Muscle layer of colon (tissue), 2 donors: ENCODE data around the gene SSR2.
"Not testable (repeated sequence)": the region's sequence is repeated elsewhere in the genome, so short reads cannot be mapped to it uniquely, and the experiment has no call there.

ENCODE experiments used
- H3K27ac ChIP-seq: one replicate; pipeline ENCODE4 v1.7.0; 2013; ENCODE audit warnings: low read depth, mild to moderate bottlenecking, low read length, moderate library complexity
- H3K27me3 ChIP-seq, 2 donors: one replicate each; pipeline ENCODE4 v1.7.0; 2013; ENCODE audit warnings: low read length in 2 of 2, mild to moderate bottlenecking in 2 of 2; ENCODE audit not compliant: insufficient read depth in 2 of 2, control insufficient read depth in 1 of 2
- H3K36me3 ChIP-seq: one replicate; pipeline ENCODE4 v1.7.0; 2013; ENCODE audit warnings: mild to moderate bottlenecking, low read length; ENCODE audit not compliant: insufficient read depth
- H3K4me1 ChIP-seq: one replicate; pipeline ENCODE4 v1.7.0; 2013; ENCODE audit warnings: mild to moderate bottlenecking, low read length; ENCODE audit not compliant: insufficient read depth
- H3K4me3 ChIP-seq, 2 donors: one replicate each; pipeline ENCODE4 v1.7.0; 2013; ENCODE audit warnings: low read length in 2 of 2, low read depth in 1 of 2, mild to moderate bottlenecking in 1 of 2, moderate library complexity in 1 of 2
- H3K9ac ChIP-seq: one replicate; pipeline ENCODE4 v1.7.0; 2013; ENCODE audit warnings: low read length
- H3K9me3 ChIP-seq: one replicate; pipeline ENCODE4 v1.7.0; 2013; ENCODE audit warnings: mild to moderate bottlenecking, low read length
- donor health status: abdominal sarcoma.
- donor health status: Adenocarcinoma of cecum.

The SSR2 gene

GRCh38 chr1:155984903-155985645 lies 35.7 kb downstream of the SSR2 start:
- H3K4me1 ChIP-seq: peaks cover 48% of the 10 kb centered on the region
- H3K9me3 ChIP-seq, H3K4me3 ChIP-seq, H3K9ac ChIP-seq, H3K36me3 ChIP-seq, H3K27ac ChIP-seq, H3K27me3 ChIP-seq: not testable (repeated sequence)

- Histone ChIP-seq H3K9me3 (no peaks in the 10 kb centered on the region), H3K4me3 (no peak overlapping the region), H3K27ac (no peak overlapping the region), H3K4me1 (peaks cover 53% of the 10 kb centered on the region), H3K27me3 (no peaks in the 10 kb centered on the region), H3K9ac (no peak overlapping the region), H3K36me3 (no peaks in the 10 kb centered on the region)
Observed at GRCh38 chr1:155984341-155984740, 36.4 kb downstream of the SSR2 start.

GRCh38 chr1:155983191-155984024 lies 37.3 kb downstream of the SSR2 start:
- Histone ChIP-seq H3K9me3 (no peaks in the 10 kb centered on the region), H3K4me3 (peak overlapping the region in 1 of 2 donors; percentile 14), H3K27me3 (no peaks in the 10 kb centered on the region), H3K36me3 (no peaks in the 10 kb centered on the region), H3K4me1 (peaks cover 53% of the 10 kb centered on the region), H3K9ac (no peak overlapping the region), H3K27ac (peak overlapping the region; percentile 9)

GRCh38 chr1:155982106-155982505 lies 38.6 kb downstream of the SSR2 start:
- Histone ChIP-seq H3K27ac (peak overlapping the region; percentile 22), H3K36me3 (no peaks in the 10 kb centered on the region), H3K9me3 (no peaks in the 10 kb centered on the region), H3K27me3 (no peaks in the 10 kb centered on the region), H3K9ac (no peak overlapping the region), H3K4me3 (no peak overlapping the region), H3K4me1 (peaks cover 56% of the 10 kb centered on the region)

GRCh38 chr1:155981266-155982088 lies 39.3 kb downstream of the SSR2 start:
- no peaks in the 10 kb centered on the region for H3K9me3 ChIP-seq
- peak overlapping the region; percentile 25 for H3K9ac ChIP-seq
- no peaks in the 10 kb centered on the region for H3K27me3 ChIP-seq
- peaks cover 62% of the 10 kb centered on the region for H3K4me1 ChIP-seq
- H3K36me3 ChIP-seq: no peaks in the 10 kb centered on the region
- peak overlapping the region in 1 of 2 donors; percentile 16 for H3K4me3 ChIP-seq
- H3K27ac ChIP-seq: peak overlapping the region; percentile 22

GRCh38 chr1:155979597-155980343 lies 41.0 kb downstream of the SSR2 start:
- Histone ChIP-seq H3K4me3 (peak overlapping the region; percentile 84 to 98), H3K9me3 (no peaks in the 10 kb centered on the region), H3K9ac (peak overlapping the region; percentile 93), H3K36me3 (no peaks in the 10 kb centered on the region), H3K27me3 (no peaks in the 10 kb centered on the region), H3K27ac (peak overlapping the region; percentile 96), H3K4me1 (peaks cover 79% of the 10 kb centered on the region)

GRCh38 chr1:155978973-155979429 lies 41.8 kb downstream of the SSR2 start:
- Histone ChIP-seq H3K4me1 (peaks cover 83% of the 10 kb centered on the region), H3K27me3 (no peaks in the 10 kb centered on the region), H3K9me3 (no peaks in the 10 kb centered on the region), H3K4me3 (peak overlapping the region; percentile 84 to 98), H3K27ac (peak overlapping the region; percentile 96), H3K36me3 (no peaks in the 10 kb centered on the region), H3K9ac (peak overlapping the region; percentile 93)

GRCh38 chr1:155978325-155978972 lies 42.3 kb downstream of the SSR2 start, which contains the start of gene ARHGEF2:
Gene ARHGEF2, minus strand, starts transcription at chr1:155978547. Its CDS starts 120 bp downstream, at chr1:155978427.
- Histone ChIP-seq H3K4me3 (peak within 1 kb of the TSS; percentile 84 to 98), H3K9ac (peak within 1 kb of the TSS; percentile 93), H3K36me3 (no peaks in the 10 kb centered on the region), H3K27ac (peak within 1 kb of the TSS; percentile 96), H3K27me3 (no peaks in the 10 kb centered on the region), H3K4me1 (peaks cover 82% of the 10 kb centered on the region), H3K9me3 (no peaks in the 10 kb centered on the region)

GRCh38 chr1:155977690-155978324 lies 42.9 kb downstream of the SSR2 start:
- Histone ChIP-seq H3K9ac (peak overlapping the region; percentile 93), H3K9me3 (no peaks in the 10 kb centered on the region), H3K4me3 (peak overlapping the region; percentile 84 to 98), H3K27me3 (no peaks in the 10 kb centered on the region), H3K27ac (peak overlapping the region; percentile 96), H3K36me3 (no peaks in the 10 kb centered on the region), H3K4me1 (peaks cover 80% of the 10 kb centered on the region)
